ENCODE data around the gene NVL.
"Not testable (repeated sequence)": the region's sequence is repeated elsewhere in the genome, so short reads cannot be mapped to it uniquely, and the experiment has no call there.

The NVL gene

GRCh38 chr1:224329842-224330753, at the start of gene NVL:
Gene NVL (minus strand): TSS chr1:224330172. CDS start chr1:224330127, 45 bp downstream.
- DNase-seq: peak; percentile 81

- DNase-seq: no peak
Observed at GRCh38 chr1:224378855-224379631, 49.1 kb upstream of the NVL start.

GRCh38 chr1:224377676-224378006, 47.7 kb upstream of the NVL start:
- no peak for DNase-seq

- no peak for DNase-seq
Observed at GRCh38 chr1:224375059-224375458, 45.1 kb upstream of the NVL start.

DNA sequence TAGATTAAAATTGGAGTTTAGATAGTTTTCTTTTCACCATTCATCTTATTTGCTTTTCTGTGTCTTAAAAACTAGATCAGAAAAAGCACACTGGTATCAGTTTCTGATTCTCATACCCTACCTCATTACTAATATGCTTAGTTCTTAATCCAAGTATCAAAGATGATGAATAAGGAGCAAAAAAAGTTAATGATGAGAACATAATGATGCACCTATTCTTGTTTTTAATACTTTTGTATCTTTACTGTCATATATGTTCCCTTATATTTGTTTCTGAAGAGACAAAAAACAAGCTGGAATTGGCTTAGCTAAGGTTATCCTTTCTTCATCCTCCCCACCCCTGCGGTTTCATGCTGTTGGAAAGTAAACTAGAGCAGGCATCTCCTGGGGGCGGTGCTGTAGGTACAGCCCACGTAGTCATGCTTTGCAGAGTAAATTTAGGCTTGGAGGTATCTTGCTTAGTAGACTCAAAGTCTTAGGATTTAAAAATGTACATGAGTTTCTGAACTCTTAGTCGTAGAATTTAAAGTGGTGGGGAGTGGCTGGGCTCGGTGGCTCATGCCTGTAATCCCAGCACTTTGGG, 43.1 kb upstream of the NVL start:
- DNase-seq: no peak

DNA sequence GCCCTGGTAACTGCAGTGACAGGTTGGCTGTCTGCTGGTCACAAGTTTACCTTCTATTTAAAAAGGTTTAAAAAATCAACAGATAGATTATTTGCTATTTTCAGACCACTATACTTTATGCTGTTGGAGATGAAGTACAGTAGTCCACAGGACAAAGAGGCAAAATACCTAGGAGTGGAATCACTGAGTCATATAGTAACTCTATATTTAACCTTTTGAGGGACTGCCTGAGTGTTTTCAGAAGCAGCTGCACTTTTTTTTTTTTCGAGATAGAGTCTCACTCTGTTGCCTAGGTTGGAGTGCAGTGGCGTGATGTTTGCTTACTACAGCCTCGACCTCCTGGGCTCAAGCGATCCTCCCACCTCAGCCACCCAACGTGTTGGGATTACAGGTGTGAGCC, 38.4 kb upstream of the NVL start:
- DNase-seq: no peak

DNA sequence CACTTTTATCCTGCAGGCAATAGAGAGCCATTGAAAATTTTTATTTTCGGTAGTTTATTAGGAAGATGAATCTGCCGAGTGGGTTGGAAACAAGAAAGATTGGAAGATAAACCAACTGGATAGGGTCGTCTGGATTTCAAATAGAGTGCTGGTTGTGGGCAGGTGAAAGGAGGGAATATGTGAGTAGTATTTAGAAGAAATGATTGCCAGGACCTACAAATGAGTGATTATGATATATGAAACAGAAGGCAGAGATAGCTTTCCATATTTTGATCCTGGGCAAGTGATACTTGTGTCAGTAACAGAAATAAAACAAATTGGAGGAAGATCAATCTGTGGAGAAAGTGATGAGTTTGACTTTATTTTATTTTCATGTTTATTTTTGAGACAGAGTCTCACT, 29.2 kb upstream of the NVL start:
- DNase-seq: no peak

GRCh38 chr1:224358237-224358636, 28.3 kb upstream of the NVL start:
- DNase-seq: no peak

DNA sequence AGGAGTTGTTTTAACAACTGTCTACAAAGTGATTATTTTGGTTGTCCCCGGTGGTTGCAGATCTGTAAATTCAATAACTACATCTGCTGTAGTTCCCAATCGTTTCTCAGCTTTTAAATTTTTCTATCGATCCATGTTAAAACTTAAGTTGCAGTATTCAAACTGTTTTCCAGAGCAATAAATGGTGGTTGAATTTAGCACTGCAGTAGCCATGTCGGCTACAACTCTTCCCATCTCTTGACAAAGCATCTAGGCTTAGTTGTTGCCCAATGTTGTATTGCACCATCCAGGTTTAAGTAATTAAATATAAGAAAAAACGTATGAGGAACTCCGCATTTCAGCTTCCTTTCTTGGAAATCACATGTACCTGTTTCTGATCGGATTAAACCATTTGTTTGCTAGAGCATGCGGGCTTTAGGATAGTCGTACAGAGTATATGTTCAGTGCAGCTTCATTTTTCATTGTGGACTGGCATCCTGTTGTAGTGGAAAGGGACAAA, 27.7 kb upstream of the NVL start:
- no peak for DNase-seq

- peak; percentile 83 for DNase-seq
Observed at GRCh38 chr1:224356685-224357625, 27.0 kb upstream of the NVL start, which contains the start of gene CNIH4. Gene CNIH4 (plus strand): TSS chr1:224356879. CDS start chr1:224356925, 46 bp downstream.

DNA sequence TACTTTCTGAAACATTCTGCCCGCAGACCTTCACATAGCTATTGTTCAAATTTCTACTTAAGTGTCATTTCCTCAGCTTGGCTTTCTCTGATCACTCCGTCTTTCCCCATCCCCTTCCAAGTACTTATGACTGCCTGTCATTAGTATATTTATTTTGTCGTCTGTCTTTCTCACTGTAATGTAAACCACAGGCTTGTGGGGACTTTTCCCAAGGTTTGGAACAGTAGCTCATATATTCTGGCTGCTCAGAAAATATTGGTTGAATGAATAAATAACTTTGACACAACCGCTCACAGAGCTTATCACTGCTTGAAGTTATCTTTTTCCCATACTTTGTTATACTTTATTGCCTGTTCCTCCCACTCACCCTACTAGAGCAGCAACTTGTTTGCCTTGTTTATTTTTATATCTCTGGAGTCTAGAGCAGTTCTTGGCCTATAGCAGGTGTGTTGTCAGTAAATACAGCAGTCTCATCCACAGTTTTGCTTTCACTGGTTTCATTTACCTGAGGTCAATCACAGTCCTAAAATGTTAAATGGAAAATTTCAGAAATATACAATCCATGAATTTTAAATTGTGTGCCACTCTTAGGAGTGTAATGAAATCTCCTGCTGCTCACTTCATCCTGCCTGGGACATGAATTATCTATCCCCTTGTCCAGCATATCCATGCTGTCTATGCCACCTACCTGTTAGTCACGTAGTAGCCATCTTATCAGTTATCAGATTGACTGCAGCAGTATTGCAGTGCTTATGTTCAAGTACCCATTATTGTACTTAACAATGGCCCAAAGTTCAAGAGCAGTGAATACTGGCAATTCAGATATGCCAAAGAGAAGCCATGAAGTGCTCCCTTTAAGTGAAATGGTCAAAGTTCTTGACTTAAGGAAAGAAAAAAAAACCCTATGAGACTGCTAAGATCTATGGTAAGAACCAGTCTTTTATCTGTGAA, 24.3 kb upstream of the NVL start:
- DNase-seq: no peak

DNA sequence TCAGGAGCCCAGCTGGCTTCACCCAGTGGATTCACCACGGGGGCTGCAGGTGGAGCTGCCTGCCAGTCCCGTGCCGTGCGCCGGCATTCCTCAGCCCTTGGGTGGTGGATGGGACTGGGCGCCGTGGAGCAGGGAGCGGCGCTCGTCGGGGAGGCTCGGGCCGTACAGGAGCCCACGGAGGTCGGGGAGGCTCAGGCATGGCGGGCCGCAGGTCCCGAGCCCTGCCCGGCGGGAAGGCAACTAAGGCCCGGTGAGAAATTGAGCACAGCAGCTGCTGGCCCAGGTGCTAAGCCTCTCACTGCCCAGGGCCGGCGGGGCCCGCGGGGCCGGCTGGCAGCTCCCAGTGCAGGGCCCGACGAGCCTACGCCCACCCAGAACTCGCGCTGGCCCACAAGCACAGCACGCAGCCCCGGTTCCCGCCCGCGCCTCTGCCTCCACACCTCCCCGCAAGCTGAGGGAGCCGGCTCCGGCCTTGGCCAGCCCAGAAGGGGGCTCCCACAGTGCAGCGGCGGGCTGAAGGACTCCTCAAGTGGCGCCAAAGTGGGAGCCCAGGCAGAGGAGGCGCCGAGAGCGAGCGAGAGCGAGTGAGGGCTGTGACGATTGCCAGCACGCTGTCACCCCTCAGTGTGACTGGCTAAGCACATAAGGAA, 22.6 kb upstream of the NVL start:
- not testable (repeated sequence) for DNase-seq

- not testable (repeated sequence) for DNase-seq
Observed at GRCh38 chr1:224349716-224350115, 19.7 kb upstream of the NVL start.

- DNase-seq: no peak
Observed at GRCh38 chr1:224348137-224348536, 18.2 kb upstream of the NVL start.

DNA sequence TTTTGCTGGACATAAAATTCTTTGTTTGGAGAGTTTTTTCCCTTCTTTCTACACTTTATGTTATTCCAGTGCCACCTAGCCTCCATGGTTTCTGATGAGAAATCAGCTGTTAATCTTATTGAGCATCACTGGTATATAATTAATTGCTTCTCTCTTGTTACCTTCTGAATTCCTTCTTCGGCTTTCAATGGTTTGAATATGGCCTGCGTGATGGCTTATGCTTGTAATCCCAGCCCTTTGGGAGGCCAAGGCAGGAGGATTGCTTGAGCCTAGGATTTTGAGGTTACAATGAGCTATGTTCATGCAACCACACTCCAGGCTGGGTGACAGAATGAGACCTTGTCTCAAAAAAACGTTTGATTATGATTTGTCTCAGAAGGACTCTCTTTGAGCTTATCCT, 13.7 kb upstream of the NVL start:
- no peak for DNase-seq

DNA sequence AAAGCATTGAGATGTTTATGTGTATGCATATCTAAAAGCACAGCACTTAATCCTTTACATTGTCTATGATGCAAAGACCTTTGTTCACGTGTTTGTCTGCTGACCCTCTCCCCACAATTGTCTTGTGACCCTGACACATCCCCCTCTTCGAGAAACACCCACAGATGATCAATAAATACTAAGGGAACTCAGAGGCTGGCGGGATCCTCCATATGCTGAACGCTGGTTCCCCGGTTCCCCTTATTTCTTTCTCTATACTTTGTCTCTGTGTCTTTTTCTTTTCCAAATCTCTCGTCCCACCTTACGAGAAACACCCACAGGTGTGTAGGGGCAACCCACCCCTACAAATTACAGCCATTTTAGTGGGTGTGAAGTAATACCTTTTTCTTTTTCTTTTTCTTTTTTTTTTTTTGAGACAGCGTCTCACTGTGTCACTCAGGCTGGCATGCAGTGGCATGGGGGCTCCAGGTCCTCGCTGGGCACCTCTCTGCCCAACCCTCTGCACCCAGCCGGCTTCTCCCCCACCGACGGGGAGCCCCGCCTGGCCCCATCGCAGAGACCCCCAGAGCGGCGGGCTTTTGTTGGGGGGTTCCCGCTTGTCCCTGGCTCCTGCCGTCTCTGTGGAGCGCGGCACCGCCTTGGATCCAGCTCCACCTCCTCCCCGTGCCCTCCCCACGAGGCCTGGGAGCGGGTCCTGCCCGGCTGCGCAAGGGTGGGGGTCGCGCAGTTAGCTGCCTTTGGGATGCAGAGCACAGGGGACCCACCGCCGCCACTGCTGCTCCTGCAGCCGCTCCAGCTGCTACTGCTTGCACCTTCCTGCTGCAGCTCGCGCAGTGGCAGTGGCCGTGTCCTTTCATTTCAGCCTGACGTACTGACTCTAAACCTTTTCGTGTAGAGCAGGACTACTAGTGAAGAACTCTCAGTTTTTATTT, 10.7 kb upstream of the NVL start:
- not testable (repeated sequence) for DNase-seq

GRCh38 chr1:224339442-224340033, 9.6 kb upstream of the NVL start:
- no peak for DNase-seq

- no peak for DNase-seq
Observed at GRCh38 chr1:224338150-224338838, 8.3 kb upstream of the NVL start.

Measured in GDM1 (cell line).